HG03139 (cell line): ENCODE results near the gene ELP4.
"Not testable (repeated sequence)": the region's sequence is repeated elsewhere in the genome, so short reads cannot be mapped to it uniquely, and the experiment has no call there.

ENCODE experiments used
- ATAC-seq: cut with Tn5 transposase; IDR thresholded peaks from one replicate; pipeline ENCODE4 v1.9.1; 2021; ENCODE audit not compliant: unreplicated experiment

Gene ELP4

DNA sequence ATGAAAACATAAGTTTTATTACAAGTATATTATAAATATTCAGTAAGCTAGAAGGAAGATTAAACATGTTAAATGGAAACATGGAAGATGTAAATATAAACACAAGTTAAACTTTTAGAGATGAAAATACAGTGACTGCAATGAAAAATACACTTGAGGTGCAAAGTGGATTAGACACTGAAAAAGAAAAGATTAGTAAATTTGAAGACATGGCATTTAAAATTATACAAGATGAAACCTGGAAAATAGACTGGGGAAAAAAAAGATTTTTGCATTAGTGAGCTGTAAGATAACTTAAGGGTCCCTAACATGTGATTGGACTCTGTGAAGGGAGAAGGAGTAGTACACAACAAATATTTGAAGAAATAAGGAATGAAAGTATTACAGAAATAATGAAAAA lies 33.3 kb downstream of the ELP4 start:
- no peak for ATAC-seq

DNA sequence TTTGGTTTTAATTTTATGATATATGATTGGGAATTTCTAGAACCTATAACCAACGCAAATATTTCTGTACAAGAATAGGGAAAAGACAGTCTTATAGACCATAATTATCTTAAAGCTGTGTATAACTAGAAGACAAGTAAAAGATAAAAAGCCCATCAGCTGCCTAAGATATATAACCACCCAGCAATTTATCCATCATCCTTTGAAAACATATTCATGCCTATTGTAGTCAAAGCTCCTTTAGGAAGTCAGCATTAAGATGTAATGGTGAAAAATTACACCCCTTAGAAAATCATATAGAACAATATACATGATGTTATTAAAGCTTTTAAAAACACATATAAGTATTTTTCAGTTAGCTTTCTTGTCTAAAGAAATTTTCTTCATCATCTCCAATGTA lies 46.4 kb downstream of the ELP4 start:
- no peak for ATAC-seq

DNA sequence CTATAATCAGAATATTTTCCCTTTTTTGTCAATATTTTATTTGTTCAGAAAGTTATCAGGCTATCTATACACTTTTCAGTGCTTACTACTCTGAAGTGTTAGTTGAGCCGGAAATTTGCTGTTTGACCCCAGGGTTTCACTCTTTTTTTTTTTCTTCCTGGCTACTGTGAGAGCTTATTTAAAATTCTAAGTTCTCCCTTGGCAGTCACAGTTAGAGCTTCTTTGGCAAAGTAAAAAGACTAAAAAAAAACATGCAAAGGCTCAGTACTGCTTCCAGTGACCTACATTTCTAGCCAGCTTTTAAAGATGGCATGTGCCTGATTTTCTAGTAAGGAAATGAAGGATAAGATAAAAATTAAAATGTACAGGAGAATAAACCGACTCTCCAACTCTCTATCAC lies 48.4 kb downstream of the ELP4 start:
- ATAC-seq: no peak

DNA sequence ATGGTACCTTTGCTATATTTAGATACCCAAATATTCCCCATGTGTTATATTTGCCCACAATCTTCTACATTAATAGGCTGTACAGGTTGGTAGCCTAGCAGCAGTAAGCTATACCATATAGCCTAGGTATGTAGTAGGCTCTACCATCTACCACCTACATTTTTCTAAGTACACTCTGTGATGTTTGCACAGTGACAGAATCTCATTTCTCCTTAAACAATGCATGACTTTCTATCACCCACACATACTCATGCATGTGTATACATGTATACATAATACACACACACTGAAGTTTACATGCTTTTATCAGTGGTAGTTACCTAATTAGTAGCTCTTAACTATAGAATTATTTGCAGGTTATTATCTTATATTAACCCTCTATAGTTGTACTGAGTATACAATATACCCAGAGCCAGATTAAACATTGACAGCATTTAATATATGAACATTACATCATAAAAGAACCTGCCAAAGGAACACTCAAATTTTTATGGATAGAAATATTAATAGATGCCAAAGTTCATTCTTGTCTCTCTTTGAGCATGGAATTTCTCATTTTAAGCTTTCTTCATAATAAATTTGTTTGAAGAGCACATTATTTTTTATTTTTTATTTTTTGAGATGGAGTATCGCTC lies 51.4 kb downstream of the ELP4 start:
- no peak for ATAC-seq

DNA sequence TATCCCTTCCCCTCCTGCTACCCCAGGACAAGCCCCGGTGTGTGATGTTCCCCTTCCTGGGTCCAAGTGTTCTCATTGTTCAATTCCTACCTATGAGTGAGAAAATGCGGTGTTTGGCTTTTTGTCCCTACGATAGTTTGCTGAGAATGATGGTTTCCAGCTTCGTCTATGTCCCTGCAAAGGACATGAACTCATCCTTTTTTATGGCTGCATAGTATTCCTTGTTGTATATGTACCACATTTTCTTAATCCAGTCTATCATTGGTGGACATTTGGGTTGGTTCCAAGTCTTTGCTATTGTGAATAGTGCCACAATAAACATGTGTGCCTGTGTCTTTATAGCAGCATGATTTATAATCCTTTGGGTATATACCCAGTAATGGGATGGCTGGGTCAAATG lies 55.0 kb downstream of the ELP4 start:
- ATAC-seq: not testable (repeated sequence)

DNA sequence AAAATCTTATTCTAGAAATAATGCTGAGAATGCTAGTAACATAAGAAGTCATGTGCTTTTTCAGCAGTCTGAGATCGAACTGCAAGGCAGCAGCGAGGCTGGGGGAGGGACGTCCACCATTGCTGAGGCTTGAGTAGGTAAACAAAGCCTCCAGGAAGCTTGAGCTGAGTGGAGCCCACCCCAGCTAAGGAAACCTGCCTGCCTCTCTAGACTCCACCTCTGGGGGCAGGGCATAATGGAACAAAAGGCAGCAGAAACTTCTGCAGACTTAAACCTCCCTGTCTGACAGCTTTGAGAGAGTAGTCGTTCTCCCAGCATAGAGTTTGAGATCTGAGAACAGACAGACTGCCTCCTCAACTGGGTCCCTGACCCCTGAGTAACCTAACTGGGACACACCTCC lies 64.6 kb downstream of the ELP4 start:
- not testable (repeated sequence) for ATAC-seq

DNA sequence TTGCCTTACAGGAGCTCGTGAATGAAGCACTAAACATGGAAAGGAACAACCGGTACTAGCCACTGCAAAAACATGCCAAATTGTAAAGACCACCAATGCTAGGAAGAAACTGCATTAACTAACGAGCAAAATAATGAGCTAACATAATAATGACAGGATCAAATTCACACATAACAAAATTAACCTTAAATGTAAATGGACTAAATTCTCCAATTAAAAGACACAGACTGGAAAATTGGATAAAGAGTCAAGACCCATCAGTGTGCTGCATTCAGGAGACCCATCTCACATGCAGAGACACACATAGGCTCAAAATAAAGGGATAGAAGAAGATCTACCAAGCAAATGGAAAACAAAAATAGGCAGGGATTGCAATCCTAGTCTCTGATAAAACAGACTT lies 66.2 kb downstream of the ELP4 start:
- ATAC-seq: not testable (repeated sequence)

DNA sequence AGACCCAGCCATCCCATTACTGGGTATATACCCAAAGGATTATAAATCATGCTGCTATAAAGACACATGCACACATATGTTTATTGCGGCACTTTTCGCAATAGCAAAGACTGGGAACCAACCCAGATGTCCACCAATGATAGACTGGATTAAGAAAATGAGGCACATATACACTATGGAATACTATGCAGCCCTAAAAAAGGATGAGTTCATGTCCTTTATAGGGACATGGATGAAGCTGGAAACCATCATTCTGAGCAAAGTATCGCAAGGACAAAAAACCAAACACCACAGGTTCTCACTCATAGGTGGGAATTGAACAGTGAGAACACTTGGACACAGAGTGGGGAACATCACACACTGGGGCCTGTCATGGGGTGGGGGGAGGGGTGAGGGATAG lies 69.8 kb downstream of the ELP4 start:
- not testable (repeated sequence) for ATAC-seq

DNA sequence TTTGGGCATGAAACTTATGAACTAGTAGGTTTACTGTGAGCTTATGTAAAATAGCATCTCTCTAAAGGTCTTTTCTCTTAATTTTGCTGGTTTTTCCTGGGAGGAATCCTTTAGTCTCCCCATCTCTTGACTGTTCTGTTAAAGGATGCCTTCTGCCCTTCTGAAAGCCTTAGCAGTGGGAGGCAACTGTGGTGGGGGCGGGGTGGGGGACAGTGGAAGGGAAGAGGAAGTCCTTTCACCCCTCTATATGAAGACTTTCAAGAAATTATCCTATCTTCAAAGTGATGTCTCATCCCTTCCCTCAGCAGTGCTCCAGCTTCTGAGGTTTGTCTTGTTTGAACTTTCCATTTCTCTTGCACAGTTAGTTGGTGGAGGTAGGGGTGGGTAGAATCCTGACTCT lies 73.1 kb downstream of the ELP4 start:
- ATAC-seq: no peak

DNA sequence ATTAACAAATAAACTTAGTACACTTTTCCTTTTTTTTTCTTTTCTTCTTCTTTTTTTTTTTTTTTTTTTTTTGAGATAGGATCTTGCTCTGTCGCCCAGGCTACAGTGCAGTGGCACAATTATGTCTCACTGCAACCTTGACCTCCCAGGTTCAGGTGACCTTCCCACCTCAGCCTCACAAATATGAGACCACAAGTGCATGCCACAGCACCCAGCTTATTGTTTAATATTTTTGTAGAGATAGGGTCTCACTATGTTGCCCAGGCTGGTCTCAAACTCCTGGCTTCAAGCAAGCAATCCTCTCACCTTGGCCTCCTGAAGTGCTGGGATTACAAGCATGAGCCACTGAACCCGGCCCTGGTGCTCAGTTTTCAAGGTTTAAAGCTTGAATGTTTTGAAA lies 88.9 kb downstream of the ELP4 start:
- no peak for ATAC-seq

DNA sequence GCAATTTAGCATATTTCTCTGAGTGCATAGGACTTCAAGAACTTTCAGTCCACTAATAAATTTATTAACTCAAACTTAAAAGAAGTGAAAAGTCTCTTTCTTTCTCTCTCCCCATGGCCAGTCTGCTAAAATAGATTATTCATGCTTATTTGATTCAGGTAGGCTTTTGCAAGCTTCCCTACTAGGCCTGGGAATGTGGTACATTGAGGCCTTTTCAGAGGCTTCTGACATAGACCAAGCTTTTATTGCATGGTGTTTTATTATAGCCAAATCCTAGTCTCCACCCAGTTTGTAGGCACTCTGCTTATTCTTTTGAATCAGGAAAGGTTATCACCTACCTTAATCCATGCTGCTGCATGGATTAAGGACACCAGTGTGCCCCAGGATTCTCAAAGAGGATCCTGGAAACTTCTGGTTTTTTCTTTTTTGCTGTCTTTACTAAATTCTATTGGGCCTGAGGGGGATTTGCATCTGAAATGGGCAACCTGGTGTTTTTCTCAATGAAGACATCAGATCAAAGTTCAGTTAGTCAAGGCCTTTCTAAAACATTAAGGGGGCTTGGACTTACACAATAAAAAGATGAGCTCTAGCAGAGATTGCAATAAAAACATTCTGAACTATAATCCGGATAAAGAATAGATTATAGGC lies 92.2 kb downstream of the ELP4 start:
- no peak for ATAC-seq

DNA sequence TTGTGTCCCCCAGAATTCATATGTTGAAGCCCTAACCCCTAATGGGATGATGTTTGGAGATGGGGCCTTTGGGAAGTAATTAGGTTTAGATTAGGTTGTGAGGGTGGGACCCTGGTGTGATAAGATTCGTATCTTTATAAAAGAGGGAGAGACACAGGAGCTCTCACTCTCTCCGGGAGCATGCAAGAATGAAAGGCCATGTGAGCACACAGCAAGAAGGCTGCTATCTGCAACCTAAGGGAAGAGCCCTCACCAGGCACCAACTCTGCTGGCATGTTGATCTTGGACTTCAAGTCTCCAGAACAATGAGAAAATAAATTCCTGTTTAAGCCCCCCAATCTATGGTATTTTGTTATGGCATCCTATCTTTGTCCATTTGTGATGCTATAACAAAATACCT lies 97.3 kb downstream of the ELP4 start:
- ATAC-seq: no peak

DNA sequence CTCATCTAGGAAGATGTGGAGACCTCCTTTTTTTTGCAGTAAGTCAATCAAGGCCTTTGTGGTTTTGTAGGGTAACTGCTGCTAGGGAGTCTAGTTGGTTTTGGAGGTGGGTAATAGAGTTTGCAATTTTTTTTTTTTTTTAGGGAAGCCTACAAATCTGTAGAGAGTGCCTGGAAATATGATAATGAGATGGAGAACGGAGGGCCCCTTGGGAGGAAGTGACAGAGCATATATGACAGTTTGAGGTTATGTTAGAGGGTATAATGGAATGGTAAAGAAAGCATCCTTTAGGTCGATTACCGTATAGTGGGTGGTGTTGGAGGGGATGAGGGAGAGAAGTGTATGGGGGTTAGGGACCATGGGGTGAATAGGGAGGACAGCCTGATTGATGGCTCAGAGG lies 98.3 kb downstream of the ELP4 start:
- no peak for ATAC-seq

DNA sequence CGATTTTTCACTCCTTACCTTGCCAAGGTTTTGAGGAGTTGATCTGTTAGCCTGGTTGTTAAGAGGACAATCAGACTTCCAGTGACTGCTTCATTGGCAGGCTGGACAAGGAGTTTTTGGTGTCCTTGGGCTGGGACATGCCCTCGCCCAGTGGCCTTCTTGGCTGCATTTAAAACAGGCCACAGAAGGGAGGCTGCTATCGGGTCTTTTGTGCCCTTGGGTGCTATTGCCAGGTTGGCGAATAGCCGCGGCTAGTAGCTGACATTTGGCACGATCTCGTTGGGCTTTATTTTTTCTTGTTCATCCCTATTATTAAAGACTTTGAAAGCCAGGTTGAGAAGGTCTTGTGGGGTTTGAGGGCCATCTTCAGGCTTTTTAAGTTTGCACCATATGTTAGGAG lies 99.4 kb downstream of the ELP4 start:
- no peak for ATAC-seq

DNA sequence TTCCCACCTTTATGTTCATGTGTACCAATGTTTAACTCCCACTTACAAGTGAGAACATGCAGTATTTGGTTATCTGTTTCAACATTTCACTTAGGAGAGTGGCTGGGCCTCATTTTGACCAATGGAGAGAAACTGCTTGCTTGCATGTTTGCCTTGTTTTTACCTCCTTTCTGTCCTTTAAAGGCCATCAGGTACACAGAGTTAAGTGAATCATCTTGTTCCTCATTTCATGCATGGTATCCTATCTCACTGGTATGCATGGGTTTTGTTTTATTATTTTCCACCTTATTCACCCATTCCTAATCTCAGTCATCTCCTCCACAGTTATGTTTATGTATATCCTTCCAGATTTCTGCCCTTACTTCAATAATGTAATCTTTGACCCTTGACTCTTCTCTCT lies 101.0 kb downstream of the ELP4 start:
- ATAC-seq: no peak

DNA sequence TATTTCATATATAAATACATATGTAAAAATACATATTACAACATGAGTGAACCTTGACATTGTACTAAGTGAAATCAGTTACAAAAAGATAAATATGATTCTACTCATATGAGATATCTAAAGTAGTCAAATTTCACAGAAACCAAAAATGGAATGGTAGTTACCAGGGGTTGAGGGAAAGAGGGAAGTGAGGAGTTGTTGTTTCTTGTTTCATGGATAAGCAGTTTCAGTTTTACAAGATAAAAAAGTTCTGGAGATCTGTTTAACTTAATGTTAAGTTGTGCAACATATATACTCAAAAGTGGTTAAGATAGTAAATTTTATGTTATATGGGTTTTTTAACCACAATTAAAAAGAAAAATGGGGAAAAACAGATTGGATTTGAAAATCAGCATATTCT lies 107.7 kb downstream of the ELP4 start:
- no peak for ATAC-seq

DNA sequence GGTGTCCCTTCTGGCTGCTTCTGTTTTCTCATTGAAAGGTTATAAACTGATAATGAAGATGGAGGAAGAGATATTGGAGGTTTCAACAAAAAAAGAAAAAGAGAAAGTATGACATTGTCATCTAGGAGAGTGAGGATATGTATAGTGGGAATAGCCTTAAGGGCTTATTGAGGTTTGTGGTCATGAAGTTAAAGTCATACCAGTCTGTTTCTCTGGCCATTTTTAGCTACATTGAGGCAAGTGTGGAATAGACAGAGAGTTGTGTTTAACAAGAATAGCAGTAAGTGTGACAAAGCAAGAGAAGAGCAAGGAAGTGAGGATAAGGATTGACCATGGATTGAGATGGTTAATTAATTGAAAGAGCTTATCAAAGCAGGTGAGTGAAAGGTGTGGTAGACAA lies 110.4 kb downstream of the ELP4 start:
- ATAC-seq: no peak

DNA sequence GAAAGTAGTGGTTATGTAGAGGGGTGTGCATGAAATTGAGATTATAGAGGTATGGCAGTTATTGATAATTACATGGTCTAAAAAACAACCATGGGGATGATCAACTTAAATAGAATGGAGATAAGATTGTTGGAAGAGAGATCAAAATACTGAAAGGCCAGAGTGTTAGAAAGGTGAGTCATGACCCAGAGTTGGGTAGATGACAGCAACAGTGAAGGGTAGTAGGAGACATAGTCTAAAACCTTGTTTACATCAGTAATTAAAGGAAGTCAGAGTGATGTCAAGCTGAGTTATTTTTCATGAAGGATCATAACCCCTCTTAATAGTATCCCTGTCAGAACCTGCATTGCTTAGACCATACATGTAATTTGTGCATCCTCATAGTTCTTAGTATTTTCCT lies 110.9 kb downstream of the ELP4 start:
- no peak for ATAC-seq

DNA sequence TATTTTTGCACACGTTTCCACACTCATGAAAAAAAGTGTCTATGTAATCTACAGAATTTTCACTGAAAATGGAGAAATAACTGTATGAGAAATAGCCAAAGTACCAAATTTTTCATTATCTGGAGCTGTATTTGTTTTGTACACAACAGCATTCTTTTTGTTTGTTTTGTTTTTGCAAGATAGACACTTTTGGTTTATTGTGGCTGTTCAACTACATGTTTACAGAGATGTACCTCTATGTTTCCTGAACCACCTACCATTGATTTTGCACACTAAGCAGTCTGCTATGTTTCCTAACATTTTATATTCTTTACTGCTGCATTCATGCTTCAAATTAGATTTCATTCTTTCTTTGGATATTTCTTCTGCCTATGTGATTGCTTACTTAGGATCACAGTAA lies 116.3 kb downstream of the ELP4 start:
- no peak for ATAC-seq

DNA sequence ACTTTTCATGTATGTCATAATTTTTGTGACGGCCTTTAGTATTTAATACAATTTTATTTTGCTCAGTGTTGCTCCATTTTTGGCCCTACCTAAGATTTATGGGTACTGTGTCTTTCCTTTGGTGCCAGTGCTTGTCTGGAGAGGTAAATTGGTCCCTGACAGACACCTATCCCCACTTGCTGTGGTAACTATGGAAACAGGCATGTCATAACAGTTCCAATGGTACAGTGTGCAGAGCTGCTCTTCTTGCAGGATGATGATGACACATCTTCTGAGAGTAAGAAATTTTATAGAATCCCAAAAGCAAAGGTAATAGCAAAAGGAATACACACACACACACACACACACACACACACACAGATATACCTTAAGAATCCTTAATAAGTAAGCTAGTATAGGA lies 118.5 kb downstream of the ELP4 start:
- ATAC-seq: no peak

DNA sequence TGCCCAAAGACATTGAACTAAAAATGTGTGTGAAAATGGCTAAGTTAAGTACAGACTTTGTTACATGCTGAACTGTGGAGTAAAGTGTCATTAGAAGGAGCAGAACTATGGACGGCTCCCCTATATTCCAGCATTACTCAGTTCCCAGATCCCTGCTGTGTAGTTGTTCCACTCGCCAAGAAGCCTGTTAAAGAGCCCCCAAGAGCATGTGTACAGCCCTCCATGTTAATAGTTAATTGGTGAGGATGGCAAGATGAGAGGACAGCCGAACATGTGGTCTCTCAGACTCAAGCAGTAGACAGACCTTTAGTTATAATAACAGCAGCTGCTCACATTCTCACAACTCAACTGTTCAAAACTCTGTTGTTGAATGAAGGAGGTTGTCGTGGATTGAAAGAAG lies 127.4 kb downstream of the ELP4 start:
- ATAC-seq: no peak

DNA sequence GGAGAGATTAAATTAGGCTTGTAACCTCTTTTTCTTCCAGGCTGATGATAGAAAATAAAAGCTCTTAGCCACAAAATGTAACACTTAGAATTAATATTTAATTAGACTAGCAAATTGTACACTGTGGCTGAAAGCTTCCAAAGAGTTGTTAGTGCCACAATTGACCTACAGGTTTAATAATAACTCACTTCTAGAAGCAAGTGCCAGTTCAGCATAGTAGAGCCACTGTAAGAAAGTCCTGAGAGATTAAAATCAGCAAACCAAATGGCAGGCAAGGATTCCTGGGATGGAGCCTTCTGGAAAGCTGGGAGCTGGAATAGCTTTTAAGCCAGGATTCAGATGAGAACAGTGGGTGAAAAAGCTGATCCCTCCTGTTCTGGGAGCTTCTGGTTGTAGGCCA lies 131.0 kb downstream of the ELP4 start:
- ATAC-seq: no peak

DNA sequence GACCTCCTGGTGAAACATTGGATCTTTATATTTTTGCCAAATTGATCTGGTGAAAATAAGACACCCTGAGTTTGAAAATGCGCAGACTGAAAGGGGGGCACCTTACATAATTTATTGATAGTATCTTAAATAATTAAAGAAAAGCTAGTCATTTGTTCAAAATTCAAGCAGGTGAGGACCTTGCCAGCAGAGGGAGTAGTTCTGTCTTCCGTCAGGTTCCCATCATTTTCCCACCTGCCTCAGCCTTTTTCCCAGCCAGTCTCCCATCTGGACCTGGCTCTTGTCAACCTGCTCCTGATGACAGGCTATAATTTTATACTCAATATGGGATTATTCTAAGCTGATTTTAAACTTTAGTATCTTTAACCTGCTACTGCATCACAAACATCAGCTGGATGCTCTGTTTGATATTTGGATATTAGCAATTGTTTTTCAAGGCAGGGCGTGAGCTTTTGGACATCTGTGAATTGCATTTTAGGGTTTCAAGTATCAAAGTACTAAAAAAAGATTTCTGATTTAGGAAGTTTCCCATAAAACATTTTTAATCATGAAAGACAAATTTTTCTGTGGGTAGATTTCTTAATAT lies 132.0 kb downstream of the ELP4 start:
- no peak for ATAC-seq
